Stimulated activated CD8-positive, alpha-beta memory T cell treated with anti-CD3 and anti-CD28 coated beads, Interleukin-4, amount 100 ng/mL, for 24 hours (primary cell): ENCODE measurements around the gene BAIAP2.
A peak's percentile ranks its signal among the peaks of the same experiment; 100 is the strongest.

Experiments used
- DNase-seq: peaks from one replicate; pipeline ENCODE4 v3.0.0-alpha.2; 2020; ENCODE audit warnings: low read depth

Gene BAIAP2

DNA sequence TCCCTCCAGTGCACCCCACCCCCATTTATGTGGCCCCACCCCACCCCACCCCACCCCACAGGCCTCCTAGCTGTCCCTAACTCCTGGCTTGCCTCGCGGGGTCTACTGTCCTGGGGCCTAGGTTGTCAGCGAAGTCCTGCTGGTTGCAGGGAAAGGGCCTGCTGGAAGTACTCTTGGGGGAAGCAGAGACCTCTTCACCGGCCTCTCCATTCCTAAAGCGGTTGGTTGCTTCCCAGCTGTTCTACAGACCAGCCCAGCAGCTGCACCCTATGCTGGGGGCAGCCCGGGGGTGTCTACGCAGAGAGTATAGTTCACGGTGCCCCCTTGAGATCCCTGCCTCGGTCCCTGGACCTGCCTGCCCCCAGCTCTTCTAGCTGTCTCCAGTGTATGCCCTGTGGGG, 56.2 kb downstream of the BAIAP2 start:
- no peak for DNase-seq

DNA sequence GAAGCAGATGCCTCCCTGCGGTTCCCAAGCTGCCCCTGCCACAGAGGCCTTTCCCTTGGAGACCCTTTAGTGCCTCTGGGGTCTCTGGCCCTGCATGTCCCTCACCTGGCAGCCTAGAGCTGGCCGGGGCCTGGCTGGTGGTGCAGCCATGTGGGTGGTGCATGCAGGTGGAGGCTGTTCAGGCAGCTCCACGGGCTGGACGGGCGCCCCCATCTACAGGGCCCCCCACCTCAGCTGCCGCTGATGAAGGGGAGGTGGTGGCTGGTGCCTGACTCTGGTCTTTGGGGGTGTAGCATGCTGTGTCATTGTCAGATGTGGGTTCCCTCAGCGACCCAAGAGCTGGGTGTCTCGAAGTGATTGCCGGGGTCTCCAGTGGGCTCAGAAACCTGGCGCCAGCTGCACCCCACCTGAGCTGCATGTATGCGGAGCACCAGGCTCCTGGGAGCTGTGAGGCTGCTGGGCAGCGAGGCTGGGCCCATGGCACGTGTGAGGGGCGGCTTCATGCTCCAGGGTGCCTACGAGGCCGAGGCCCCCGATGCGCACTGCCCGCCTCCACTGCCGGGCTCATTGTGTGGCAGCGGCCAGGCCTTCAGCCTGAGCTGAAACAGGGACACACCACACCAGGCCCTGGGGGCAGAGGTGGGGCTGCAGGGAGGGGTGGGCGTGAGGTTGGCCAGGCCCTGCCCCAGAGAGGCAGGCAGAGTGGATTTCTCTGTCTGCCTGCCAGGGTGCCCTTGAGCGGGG, 57.0 kb downstream of the BAIAP2 start:
- no peak for DNase-seq

DNA sequence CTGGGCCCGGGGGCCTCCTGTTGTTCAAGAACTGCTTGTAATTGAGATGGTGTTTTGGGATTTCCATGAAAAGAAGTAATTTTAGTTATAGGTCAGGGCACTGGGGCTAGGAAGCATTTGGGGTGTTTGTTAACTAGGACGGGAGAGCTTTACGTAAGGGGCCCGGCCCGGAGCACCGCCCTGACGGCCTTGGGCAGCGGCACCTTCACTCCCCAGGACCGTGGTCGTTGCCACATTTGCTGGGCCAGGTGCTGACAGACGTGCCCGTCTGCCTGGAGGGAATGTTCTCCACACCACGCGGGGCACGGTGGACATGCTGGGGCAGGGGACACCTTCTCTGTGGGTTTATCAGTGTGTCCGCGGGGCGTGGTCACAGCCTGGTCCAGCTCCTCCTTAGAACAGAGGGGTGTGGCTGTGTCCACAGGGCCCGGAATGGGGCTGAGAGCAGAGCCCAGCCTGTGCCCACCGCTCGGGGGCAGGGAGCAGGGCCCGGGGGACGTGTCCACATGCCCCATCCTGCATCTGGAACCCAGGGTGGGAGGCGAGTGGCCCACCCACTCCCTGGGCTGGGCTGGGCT, 57.7 kb downstream of the BAIAP2 start:
- no peak for DNase-seq

DNA sequence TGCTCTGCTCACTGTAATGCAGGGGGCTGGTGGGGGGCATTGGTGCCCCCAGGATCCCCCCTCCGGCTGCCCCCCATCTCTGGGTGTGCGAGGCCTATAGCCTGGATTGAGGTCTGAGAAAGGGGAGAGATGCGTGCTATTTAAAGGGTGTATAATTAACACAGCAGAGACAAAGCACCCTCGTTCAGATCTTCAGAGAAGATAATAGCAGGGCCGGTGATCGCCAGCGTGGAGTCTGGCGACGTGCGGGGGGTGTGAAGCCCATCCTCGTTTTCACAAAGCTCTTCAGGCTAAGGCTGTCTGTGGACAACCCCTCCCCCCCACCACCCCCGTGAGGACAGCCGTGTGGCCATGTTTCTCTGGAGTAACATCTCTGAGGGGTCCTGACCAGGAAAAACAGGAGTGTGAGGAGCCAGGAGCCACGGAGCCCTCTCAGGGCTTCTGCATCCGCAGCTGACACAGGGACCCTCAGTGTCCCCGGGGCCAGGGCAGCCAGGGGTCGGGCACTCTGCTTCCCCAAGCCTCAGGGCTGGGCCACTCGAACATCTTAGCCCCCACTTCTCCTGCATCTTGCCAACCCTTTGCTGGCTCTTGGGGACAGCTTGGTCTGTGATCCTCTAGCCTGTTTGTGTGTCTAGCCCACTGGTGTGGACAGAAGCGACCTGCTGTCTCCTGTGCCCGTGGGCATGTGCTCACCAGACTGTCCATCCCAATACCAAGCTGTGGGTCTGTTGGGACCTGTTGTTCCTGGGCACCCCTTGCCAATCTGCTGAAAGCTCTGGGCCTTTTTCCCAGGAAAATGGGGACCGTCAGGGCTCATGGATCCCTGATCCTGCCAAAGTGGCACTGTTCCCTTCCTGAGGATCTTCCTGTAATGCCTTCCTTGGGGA, 58.9 kb downstream of the BAIAP2 start:
- no peak for DNase-seq

DNA sequence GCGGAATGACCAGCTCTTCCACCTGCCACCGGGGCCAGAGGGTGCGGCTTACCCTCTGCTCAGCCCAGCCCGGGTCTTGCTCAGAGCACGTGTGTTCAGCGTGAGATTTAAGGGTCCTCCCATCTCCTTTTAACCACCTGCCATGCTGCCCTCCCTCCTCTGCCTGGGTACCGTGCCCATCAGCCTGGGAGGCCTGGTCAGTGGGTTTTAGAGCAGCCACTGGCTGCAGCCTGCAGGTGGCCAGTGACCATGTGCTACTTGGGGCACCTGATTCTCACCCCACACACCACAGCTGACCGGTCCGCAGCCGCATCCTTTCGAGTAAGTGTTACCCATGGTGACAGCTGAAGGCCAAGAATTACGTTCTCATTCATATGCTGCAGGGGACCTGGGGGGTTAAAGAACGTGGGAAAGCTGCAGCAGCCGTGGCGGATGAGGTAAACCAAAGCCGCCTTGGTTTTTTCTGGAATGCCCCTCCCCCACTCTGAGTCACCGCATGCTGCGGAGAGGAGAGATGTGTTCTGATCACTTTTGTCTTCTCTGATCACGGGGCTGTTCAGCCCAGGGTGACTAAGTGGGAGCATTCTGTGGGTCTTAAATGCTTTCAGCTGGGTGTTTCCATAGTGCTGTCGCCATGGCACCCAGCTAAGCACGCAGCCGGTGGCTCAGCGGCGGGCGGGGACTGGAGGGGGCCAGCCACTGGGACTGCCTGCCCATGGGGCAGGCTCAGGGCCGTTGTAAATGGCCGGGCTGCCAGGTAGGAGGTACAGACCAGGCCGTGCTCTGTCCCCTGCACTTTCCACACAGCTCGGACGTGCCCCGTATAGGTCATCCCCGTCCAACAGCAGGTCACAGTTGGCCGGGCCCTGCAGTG, 59.8 kb downstream of the BAIAP2 start:
- DNase-seq, result peak; percentile 96

DNA sequence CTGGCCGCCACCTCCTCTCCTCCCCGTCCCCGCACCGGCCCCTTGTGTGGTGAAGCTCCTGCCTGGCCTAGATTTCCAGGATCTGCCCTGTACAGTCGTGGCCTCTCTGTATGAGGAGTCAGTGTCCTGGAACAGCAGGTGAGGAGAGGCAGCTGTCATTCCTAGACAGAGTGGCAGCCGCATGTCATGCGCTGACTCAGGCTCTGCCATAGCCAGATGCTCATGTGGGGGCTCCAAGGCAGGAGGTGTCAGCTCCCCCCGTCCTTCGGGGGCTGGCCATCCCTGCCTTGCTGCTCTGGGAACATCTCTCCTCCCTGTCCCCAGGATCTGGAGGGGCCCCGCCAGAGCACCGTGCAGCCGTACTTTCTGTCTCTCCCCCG, 60.4 kb downstream of the BAIAP2 start:
- DNase-seq, result peak; percentile 13

DNA sequence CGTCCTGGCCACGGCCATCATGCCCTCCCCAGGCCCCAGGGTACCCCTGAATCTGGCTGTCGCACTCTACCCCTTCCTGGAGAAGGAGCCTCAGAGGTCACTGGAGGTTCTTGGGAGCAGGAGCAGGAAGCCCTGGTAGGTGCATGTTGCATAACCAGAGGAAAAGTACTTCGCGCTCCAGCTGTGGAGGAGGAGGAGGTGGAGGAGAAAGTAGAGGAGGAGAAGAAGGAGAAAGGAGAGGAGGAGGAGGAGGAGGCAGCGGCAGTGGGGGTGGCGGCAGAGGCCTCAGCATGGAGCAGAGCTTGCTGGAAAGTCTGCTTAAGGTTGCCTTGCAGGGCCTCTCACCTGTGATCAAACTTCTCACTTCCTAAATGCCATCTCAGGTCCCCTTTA, 61.8 kb downstream of the BAIAP2 start:
- no peak for DNase-seq

DNA sequence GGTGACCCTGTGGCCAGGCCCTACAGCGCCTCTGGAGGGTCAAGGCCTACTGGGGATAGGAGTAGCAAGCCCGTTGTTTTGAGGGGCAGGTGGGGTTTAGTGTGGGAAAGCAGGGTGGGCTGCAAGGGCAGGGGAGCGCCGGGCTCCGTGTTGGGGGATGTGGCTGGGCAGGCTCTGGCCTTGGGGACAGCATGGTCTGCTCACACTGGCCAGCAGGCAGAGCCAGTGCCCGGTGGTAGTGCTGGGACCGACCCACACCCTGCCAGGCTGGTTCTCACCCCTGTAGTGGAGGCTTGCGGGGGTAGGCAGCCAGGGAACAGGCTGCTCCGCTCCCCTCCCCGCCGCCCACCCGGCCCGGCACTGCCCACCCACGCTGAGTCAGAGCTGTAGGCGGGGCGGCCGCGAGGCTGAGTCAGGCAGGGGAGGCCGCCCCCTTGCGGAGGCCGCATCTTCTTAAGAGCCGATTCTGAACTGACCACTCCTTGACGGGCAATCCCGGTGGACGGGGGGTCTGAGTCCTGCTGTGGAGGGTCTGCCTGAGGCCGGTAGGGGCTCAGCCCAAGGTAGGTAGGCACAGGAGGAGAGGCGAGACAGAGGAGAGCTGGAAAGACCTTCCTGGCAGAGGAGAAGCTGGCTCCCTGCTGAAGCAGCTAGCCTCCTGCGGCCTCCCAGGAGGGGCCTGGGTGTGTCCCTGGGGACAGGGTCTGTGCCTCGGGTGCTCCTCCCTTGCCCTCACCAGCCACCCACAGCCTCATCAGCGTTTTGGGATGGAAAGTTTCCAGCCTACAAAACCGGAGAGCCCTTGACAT, 62.4 kb downstream of the BAIAP2 start:
- peak; percentile 47 for DNase-seq

DNA sequence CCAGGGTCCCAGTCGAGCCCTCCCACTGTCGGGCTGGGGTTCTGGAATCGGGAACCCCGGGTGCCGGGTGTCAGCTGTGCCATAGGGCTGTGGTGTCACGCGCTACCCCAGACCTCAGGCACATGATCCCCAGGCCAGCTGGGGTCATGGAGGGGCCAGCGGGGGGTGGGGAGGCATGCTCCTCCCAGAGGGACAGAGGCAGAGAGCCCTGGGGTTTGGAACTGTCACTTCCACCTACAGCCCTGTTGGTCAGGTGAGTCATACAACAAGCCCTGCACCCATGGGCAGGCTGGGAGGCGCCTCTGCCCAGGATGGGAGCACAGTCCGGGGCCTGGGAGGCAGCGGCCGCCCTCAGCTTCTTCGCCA, 63.0 kb downstream of the BAIAP2 start:
- DNase-seq, result no peak

DNA sequence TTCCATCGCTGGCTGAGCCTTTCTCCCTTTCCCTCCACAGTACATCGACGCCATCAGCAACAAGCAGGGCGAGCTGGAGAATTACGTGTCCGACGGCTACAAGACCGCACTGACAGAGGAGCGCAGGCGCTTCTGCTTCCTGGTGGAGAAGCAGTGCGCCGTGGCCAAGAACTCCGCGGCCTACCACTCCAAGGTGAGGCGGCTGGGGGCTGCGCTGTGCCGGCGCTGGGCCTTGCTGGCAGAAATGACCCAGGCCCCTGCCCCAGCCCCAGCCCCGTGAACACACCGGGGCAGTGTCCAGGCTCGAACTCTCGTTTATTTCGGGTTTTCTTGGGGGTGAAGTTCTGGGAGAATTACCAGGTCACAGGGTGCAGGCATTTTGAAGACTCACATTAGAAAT, 64.9 kb downstream of the BAIAP2 start:
- no peak for DNase-seq

DNA sequence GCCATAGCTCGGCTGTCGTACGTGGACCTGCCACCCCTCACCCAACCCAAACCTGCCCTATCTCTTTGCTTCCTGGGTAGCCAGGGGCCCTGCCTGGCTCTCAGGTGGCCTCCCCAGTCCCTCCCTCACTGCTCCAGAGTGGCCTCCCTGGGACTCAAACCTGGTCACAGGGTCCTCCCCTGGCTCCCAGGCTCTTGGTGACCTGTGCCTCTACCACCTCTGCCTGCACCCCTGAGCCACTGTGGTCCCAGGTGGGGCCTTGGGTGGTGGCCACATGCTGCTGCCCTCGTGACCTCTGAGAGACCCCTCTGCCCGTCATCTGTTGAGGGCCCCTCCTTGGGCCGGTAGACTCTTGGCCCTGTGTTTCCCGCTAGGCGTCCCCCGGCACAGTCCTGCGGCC, 65.7 kb downstream of the BAIAP2 start:
- DNase-seq, result no peak

DNA sequence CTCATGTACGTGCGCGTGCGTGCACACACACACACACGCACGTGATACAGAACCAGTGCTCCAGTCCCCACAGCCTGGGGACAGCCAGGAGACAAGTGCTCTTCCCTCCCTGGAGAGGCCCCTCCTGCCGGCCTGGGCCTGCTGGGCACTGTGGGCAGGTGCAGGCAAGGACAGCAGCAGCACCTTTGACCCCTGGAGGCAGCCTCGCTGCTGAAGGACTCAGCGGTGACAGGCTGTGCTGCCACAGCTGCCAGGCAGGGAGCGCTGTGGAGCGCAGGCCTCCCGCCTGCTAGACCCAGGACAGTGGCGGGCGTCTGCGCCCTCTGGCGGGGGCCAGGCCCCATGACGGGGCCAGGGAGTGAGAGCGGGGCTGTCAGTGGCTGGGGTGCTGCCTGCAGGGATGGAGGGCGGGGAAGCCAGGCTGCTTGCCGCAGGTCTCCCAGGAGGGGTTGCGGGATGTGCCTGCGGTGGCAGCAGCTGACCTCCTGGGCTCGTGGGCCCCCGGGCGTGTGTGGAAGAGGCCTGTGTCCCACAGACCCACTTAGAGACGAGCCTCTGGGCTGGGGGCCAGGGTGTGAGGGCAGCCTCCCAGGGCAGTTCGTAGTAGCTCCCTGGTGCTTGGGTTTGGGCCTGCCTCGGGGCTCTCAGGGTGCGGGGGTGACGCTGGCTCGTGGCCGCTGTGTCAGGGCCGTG, 66.8 kb downstream of the BAIAP2 start:
- DNase-seq, result peak; percentile 85

DNA sequence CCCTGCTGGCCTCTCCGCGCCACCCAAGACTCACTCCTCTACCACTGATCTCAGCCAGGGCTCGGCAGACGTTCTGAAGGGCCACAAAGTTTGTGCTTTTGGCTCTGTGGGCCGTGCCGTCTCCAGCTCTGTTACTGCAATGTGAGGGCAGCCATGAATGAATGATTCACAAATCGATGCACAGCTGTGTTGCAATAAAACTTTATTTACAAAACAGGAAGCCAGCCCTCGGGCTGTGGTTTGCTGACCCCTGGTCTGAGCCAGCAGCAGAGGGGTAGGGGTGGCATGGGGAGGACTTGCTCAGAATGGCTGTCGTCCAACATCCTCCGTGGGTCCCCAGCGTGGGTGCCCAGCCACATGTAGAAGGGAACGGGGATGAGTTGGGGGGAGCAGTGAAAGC, 67.4 kb downstream of the BAIAP2 start:
- DNase-seq, result no peak

DNA sequence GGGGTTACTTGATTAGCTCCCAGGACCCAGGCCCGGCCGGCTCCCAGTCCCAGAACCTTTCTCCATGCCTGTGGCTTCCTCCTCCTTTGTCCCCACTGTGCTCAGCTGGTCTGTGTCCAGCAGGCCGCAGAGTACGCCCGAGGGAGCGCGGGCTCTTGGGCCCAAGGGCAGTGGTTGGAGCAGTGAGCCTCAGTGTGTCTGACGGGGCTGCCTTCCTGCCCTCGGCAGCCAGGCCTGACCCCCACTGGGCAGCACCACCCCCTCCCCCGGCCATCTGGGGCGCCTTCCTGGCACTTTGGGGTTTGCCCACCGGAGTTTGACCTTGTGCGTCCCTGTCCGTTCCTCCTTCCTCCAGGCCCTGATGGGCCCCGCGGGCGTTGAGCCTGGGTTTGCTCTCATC, 67.9 kb downstream of the BAIAP2 start:
- no peak for DNase-seq

DNA sequence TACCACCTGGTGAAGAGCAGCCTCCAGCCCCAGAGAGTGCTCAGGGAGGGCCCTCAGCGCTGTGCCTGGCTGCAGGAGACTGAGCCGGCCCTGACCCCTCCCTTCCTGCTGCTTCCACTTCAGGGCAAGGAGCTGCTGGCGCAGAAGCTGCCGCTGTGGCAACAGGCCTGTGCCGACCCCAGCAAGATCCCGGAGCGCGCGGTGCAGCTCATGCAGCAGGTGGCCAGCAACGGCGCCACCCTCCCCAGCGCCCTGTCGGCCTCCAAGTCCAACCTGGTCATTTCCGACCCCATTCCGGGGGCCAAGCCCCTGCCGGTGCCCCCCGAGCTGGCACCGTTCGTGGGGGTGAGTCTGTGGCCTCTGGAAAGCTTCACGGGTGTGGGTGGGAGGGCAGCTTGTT, 68.4 kb downstream of the BAIAP2 start:
- no peak for DNase-seq

DNA sequence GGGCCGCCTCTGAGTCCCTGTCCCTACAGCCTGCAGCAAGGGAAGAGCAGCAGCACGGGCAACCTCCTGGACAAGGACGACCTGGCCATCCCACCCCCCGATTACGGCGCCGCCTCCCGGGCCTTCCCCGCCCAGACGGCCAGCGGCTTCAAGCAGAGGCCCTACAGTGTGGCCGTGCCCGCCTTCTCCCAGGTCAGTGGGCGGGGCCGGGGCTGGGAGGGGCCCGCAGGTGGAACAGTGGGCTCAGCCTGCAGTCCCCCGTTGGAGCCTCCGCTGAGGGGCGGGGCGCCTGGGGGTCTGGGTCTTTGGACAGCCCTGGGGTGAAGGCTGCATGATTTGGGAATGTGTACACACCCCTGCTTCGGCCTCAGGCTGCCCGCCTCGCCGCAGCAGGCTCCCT, 71.8 kb downstream of the BAIAP2 start:
- DNase-seq, result no peak

DNA sequence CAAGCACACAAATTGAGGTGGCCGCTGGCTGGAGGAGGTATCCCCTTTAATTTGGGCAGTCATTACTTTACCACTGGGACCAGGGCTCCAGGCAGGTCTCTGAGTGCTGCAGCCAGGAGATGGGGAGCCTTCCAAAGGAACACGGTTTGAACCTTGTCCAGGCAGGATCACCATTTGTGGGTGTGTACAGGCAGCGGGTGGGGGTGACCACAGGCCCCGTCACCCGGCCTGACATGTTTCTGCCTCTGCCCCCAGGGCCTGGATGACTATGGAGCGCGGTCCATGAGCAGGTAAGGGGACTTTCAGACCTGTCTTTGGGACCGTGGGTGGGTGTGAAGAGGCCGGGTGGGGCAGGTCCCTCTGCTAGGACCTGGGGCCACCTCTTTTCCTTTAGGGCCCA, 73.3 kb downstream of the BAIAP2 start:
- DNase-seq, result no peak

DNA sequence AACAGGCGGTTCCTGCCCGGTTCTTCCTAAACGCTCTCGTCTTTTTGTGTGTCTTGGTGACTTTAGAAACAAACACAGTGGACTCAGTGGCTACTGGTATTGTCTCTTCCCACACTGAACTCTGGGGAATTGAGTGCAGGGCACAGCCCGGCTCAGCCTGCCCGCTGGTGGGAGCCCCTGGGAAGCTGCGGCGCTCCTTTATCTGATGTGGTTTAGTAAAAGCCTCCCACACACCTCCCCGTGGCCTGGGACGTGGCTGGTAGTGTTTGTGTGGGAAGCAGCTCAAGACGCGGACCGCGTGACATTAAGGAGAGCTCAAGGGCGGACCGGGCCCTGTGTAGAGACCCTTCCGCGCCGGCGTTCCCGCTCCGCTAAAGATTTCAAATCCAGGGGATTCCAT, 75.0 kb downstream of the BAIAP2 start:
- no peak for DNase-seq

DNA sequence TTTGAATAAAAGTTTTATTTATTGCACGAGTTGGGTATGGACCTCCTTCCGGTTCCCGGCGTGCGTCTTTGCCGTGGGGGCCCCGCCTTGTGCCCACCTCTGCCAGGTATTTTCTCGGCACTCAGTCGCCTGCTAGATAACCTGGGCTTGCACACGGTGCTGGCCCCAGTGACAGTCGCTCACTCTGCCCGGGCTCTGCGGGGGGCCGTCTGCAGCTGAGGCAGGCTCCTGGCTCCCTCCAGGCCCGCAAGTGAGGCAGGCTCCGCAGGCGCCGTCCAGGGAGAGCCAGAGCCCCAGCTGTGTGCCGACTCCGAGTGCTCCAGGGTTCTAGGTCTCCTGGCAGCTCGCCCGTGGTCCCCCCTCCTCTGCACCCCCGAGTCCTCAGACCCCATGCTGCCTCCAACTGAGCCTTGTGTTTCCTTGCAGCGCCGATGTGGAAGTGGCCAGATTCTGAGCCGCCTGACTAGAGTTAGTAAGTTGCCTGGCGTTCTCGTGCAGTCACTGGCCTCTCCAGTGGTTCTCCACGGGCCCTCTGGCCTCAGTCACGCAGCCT, 75.6 kb downstream of the BAIAP2 start:
- no peak for DNase-seq

DNA sequence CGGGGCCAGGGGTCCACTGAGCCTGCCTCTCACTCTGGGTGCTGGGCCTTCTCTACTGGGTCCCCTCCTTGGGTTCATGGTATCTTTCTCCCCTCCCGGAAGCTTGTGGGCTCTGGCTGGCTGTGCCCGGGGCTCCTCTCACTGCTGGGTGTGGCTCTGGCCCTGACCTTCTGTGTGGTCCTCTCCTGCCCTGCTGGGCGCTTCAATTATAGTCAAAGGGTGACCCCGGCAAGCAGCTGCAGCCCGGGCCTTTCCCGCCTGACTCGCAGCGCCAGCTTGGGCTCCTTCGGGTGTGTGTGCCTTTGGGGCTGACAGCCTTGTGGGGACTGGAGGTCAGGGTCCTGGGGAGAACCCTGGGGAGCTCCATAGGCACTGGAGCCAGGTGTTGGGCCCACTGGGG, 76.1 kb downstream of the BAIAP2 start:
- DNase-seq, result no peak

DNA sequence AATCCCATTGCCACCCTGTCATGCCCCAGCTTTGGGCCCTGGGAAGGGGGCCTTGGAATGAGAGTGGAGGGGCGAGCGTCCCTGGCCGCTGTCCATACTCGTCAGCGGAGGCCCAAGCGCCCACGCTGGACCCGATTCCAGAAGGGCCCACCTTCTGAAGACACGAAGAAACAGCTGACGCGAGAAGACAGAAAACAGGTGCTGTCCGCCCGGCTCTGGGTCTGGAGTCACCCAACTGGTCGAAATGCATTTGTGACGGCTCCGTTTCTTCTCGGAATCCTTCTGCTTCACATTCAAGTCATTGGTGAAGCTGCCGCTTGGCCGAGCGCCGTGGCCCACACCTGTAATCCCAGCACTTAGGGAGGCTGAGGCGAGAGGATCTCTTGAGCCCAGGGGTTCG, 77.5 kb downstream of the BAIAP2 start:
- no peak for DNase-seq
